HTERT RPE-1 (cell line): ENCODE measurements around the gene GAA.

Source experiments
- in situ Hi-C: fragments of 300-500 bp; cut with MboI; formaldehyde crosslinking; loops from 4 replicates; pipeline ENCODE4 v1.14.3; 2020; ENCODE audit warnings: low sequenced_read_pairs

Gene GAA

GRCh38 chr17:80115159-80115558 lies 13.8 kb downstream of the GAA start:
- in situ Hi-C loops, result no loop called here

GRCh38 chr17:80116276-80116920 lies 15.0 kb downstream of the GAA start:
- in situ Hi-C loops, result no loop called here

GRCh38 chr17:80116921-80117380 lies 15.6 kb downstream of the GAA start:
- in situ Hi-C loops, result no loop called here

GRCh38 chr17:80117491-80118401 lies 16.4 kb downstream of the GAA start:
- in situ Hi-C loops, result no loop called here

GRCh38 chr17:80118601-80119270 lies 17.4 kb downstream of the GAA start:
- in situ Hi-C loops, result no loop called here

- in situ Hi-C loops, result no loop called here
Measured at GRCh38 chr17:80119271-80119791, 17.9 kb downstream of the GAA start.

GRCh38 chr17:80119839-80120238 lies 18.5 kb downstream of the GAA start:
- in situ Hi-C loops, result no loop called here

GRCh38 chr17:80122026-80122575 lies 20.7 kb downstream of the GAA start:
- in situ Hi-C loops, result no loop called here

- in situ Hi-C loops, result no loop called here
Measured at GRCh38 chr17:80122926-80123505, 21.6 kb downstream of the GAA start.

GRCh38 chr17:80123791-80124190 lies 22.4 kb downstream of the GAA start:
- in situ Hi-C loops, result no loop called here

- in situ Hi-C loops, result no loop called here
Measured at GRCh38 chr17:80124351-80124981, 23.1 kb downstream of the GAA start.

- in situ Hi-C loops, result no loop called here
Measured at GRCh38 chr17:80125656-80126448, 24.5 kb downstream of the GAA start.

GRCh38 chr17:80126449-80126715 lies 25.0 kb downstream of the GAA start:
- in situ Hi-C loops, result no loop called here

- in situ Hi-C loops, result no loop called here
Measured at GRCh38 chr17:80129006-80129565, 27.7 kb downstream of the GAA start.

GRCh38 chr17:80130992-80131391 lies 29.6 kb downstream of the GAA start:
- in situ Hi-C loops, result no loop called here

- in situ Hi-C loops, result no loop called here
Measured at GRCh38 chr17:80132906-80133625, 31.7 kb downstream of the GAA start.

- in situ Hi-C loops, result no loop called here
Measured at GRCh38 chr17:80133626-80133970, 32.2 kb downstream of the GAA start.

- in situ Hi-C loops, result no loop called here
Measured at GRCh38 chr17:80137131-80137530, 35.8 kb downstream of the GAA start.
